ENCODE results near the gene SCART1.
A peak's percentile ranks its signal among the peaks of the same experiment; 100 is the strongest.
"Not testable (repeated sequence)": the region's sequence is repeated elsewhere in the genome, so short reads cannot be mapped to it uniquely, and the experiment has no call there.

Gene SCART1

GRCh38 chr10:133453516-133454203, at the start of gene SCART1:
Gene SCART1, plus strand, starts transcription at chr10:133453945. Its CDS starts 53 bp downstream, at chr10:133453998.
- DNase-seq (ENCODE audit: low read depth in 2 of 2), result no peak

- no peak for DNase-seq (ENCODE audit: low read depth in 2 of 2)
These were observed 48.5 kb upstream of the SCART1 start for GRCh38 chr10:133405272-133405671.

GRCh38 chr10:133405844-133406527, 47.8 kb upstream of the SCART1 start:
- DNase-seq (ENCODE audit: low read depth in 2 of 2), result peak; percentile 23 to 24

GRCh38 chr10:133411523-133412380, 42.0 kb upstream of the SCART1 start:
- no peak for DNase-seq (ENCODE audit: low read depth in 2 of 2)

- DNase-seq (ENCODE audit: low read depth in 2 of 2), result no peak
These were observed 41.4 kb upstream of the SCART1 start for GRCh38 chr10:133412381-133412711.

GRCh38 chr10:133414401-133414800, 39.3 kb upstream of the SCART1 start:
- DNase-seq (ENCODE audit: low read depth in 2 of 2), result not testable (repeated sequence)

- DNase-seq (ENCODE audit: low read depth in 2 of 2), result no peak
These were observed 38.0 kb upstream of the SCART1 start for GRCh38 chr10:133415752-133416151.

- DNase-seq (ENCODE audit: low read depth in 2 of 2), result no peak
These were observed 35.3 kb upstream of the SCART1 start for GRCh38 chr10:133418289-133418993.

GRCh38 chr10:133419211-133419950, 34.4 kb upstream of the SCART1 start:
- DNase-seq (ENCODE audit: low read depth in 2 of 2), result no peak

GRCh38 chr10:133420028-133420427, 33.7 kb upstream of the SCART1 start:
- DNase-seq (ENCODE audit: low read depth in 2 of 2), result no peak

GRCh38 chr10:133420579-133420978, 33.2 kb upstream of the SCART1 start:
- DNase-seq (ENCODE audit: low read depth in 2 of 2), result no peak

- no peak for DNase-seq (ENCODE audit: low read depth in 2 of 2)
These were observed 32.2 kb upstream of the SCART1 start for GRCh38 chr10:133421336-133422222.

- no peak for DNase-seq (ENCODE audit: low read depth in 2 of 2)
These were observed 31.4 kb upstream of the SCART1 start for GRCh38 chr10:133422223-133422806.

- no peak for DNase-seq (ENCODE audit: low read depth in 2 of 2)
These were observed 30.7 kb upstream of the SCART1 start for GRCh38 chr10:133422807-133423771.

GRCh38 chr10:133424102-133424501, 29.6 kb upstream of the SCART1 start:
- DNase-seq (ENCODE audit: low read depth in 2 of 2), result not testable (repeated sequence)

GRCh38 chr10:133424601-133425000, 29.1 kb upstream of the SCART1 start, which contains the start of gene SPRN:
Gene SPRN, minus strand, starts transcription at chr10:133424625. Its CDS starts 944 bp downstream, at chr10:133423681.
- DNase-seq (ENCODE audit: low read depth in 2 of 2), result not testable (repeated sequence)

- not testable (repeated sequence) for DNase-seq (ENCODE audit: low read depth in 2 of 2)
These were observed 24.2 kb upstream of the SCART1 start for GRCh38 chr10:133429571-133429970.

- not testable (repeated sequence) for DNase-seq (ENCODE audit: low read depth in 2 of 2)
These were observed 21.7 kb upstream of the SCART1 start for GRCh38 chr10:133431888-133432613.

All from fibroblast of skin of left biceps (primary cell).